GM19328 (cell line): Measurements from ENCODE around the gene ARF6.
"Not testable (repeated sequence)": the region's sequence is repeated elsewhere in the genome, so short reads cannot be mapped to it uniquely, and the experiment has no call there.

Source experiments
- ATAC-seq: cut with Tn5 transposase; IDR thresholded peaks from one replicate; pipeline ENCODE4 v1.9.1; 2021; ENCODE audit warnings: mild to moderate bottlenecking, moderate library complexity; ENCODE audit not compliant: unreplicated experiment

Gene ARF6

GRCh38 chr14:49936882-49937281 is 44.0 kb downstream of the ARF6 start:
- not testable (repeated sequence) for ATAC-seq

- ATAC-seq, result not testable (repeated sequence)
Observed at GRCh38 chr14:49939215-49939614, 46.3 kb downstream of the ARF6 start.

- no peak for ATAC-seq
Observed at GRCh38 chr14:49939884-49940510, 47.1 kb downstream of the ARF6 start.

GRCh38 chr14:49940808-49941421 is 48.0 kb downstream of the ARF6 start:
- no peak for ATAC-seq

- no peak for ATAC-seq
Observed at GRCh38 chr14:49942090-49942489, 49.2 kb downstream of the ARF6 start.

GRCh38 chr14:49944501-49944900 is 51.6 kb downstream of the ARF6 start:
- ATAC-seq, result no peak

GRCh38 chr14:49945448-49946319 is 52.8 kb downstream of the ARF6 start:
- no peak for ATAC-seq
